Nephron progenitor cell (in vitro differentiated cells): ENCODE measurements around the gene MIOS.

Experiments
- DNase-seq: peaks from one replicate; pipeline ENCODE4 v3.0.0; 2021
- H3K27ac Mint-ChIP-seq: 2 replicates; pipeline ENCODE4 v1.8.0; 2021; ENCODE audit warnings: mild to moderate bottlenecking, moderate library complexity, mixed read lengths
- H3K27me3 Mint-ChIP-seq: 2 replicates; pipeline ENCODE4 v1.8.0; 2021; ENCODE audit warnings: mild to moderate bottlenecking, low read depth, mixed read lengths; ENCODE audit not compliant: poor library complexity
- H3K36me3 Mint-ChIP-seq: 2 replicates; pipeline ENCODE4 v1.8.0; 2021; ENCODE audit warnings: low read depth, mixed read lengths
- H3K4me1 Mint-ChIP-seq: 2 replicates; pipeline ENCODE4 v1.8.0; 2021; ENCODE audit warnings: mixed read lengths
- H3K4me3 Mint-ChIP-seq: 2 replicates; pipeline ENCODE4 v1.8.0; 2021; ENCODE audit warnings: mild to moderate bottlenecking, moderate library complexity, mixed read lengths
- H3K9me3 Mint-ChIP-seq: 2 replicates; pipeline ENCODE4 v1.8.0; 2021; ENCODE audit warnings: mild to moderate bottlenecking, moderate library complexity, mixed read lengths
- CTCF ChIP-seq: fragments of 200-600 bp; sonication (generic); IDR thresholded peaks from 2 replicates; pipeline ENCODE4 v1.5.0; 2021; ENCODE audit warnings: antibody characterized with exemption

MIOS gene

GRCh38 chr7:7568553-7568952, 1.9 kb downstream of the MIOS start:
- peak overlapping the region; percentile 90 for H3K4me3 Mint-ChIP-seq
- H3K9me3 Mint-ChIP-seq = peaks cover 31% of the 10 kb centered on the region
- no peak for DNase-seq
- peaks cover 49% of the 10 kb centered on the region for H3K36me3 Mint-ChIP-seq
- peaks cover 9% of the 10 kb centered on the region for H3K27me3 Mint-ChIP-seq
- TF ChIP-seq CTCF = no peak
- H3K4me1 Mint-ChIP-seq = peaks cover 25% of the 10 kb centered on the region
- no peak overlapping the region for H3K27ac Mint-ChIP-seq

- peaks cover 33% of the 10 kb centered on the region for H3K9me3 Mint-ChIP-seq
- TF ChIP-seq CTCF = no peak
- H3K36me3 Mint-ChIP-seq = peaks cover 55% of the 10 kb centered on the region
- DNase-seq = no peak
- H3K27ac Mint-ChIP-seq = no peak overlapping the region
- H3K4me1 Mint-ChIP-seq = peaks cover 25% of the 10 kb centered on the region
- peak overlapping the region; percentile 90 for H3K4me3 Mint-ChIP-seq
- peaks cover 9% of the 10 kb centered on the region for H3K27me3 Mint-ChIP-seq
These were observed 2.4 kb downstream of the MIOS start for GRCh38 chr7:7569081-7569527.

GRCh38 chr7:7569615-7570014, 2.9 kb downstream of the MIOS start:
- H3K9me3 Mint-ChIP-seq = peaks cover 35% of the 10 kb centered on the region
- no peak overlapping the region for H3K27ac Mint-ChIP-seq
- H3K36me3 Mint-ChIP-seq = peaks cover 59% of the 10 kb centered on the region

DNA sequence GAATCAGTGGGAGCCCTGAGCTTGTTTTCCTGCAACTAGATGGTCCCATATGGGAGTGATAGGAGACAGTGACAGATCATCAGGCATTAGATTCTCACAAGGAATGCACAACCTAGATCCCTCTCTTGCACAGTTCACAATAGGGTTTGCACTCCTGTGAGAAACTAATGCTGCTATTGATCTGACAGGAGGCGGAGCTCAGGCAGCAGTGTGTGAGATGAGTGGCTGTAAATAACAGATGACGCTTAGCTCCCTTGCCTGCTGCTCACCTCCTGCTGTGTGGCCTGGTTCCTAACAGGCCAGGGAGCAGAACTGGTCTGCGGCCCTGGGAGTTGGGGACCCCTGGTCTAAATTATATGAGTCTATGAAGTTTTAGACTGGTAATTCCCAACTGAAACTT, 3.9 kb downstream of the MIOS start:
- no peak for TF ChIP-seq CTCF
- H3K27ac Mint-ChIP-seq = no peak overlapping the region
- DNase-seq = no peak
- H3K4me3 Mint-ChIP-seq = no peak overlapping the region
- peaks cover 9% of the 10 kb centered on the region for H3K27me3 Mint-ChIP-seq
- H3K9me3 Mint-ChIP-seq = peaks cover 35% of the 10 kb centered on the region
- peaks cover 66% of the 10 kb centered on the region for H3K36me3 Mint-ChIP-seq
- H3K4me1 Mint-ChIP-seq = peaks cover 25% of the 10 kb centered on the region

More at GRCh38 chr7:7569615-7570014, 2.9 kb downstream of the MIOS start:
- H3K4me1 Mint-ChIP-seq = peaks cover 25% of the 10 kb centered on the region
- peaks cover 9% of the 10 kb centered on the region for H3K27me3 Mint-ChIP-seq
- no peak for DNase-seq
- no peak overlapping the region for H3K4me3 Mint-ChIP-seq
- no peak for TF ChIP-seq CTCF

GRCh38 chr7:7573701-7574100, 7.0 kb downstream of the MIOS start:
- no peak for DNase-seq
- Mint-ChIP-seq H3K9me3 (peaks cover 34% of the 10 kb centered on the region), H3K4me3 (no peak overlapping the region), H3K27ac (no peak overlapping the region), H3K36me3 (peaks cover 66% of the 10 kb centered on the region), H3K27me3 (peaks cover 9% of the 10 kb centered on the region), H3K4me1 (peaks cover 11% of the 10 kb centered on the region)
- TF ChIP-seq CTCF = no peak

DNA sequence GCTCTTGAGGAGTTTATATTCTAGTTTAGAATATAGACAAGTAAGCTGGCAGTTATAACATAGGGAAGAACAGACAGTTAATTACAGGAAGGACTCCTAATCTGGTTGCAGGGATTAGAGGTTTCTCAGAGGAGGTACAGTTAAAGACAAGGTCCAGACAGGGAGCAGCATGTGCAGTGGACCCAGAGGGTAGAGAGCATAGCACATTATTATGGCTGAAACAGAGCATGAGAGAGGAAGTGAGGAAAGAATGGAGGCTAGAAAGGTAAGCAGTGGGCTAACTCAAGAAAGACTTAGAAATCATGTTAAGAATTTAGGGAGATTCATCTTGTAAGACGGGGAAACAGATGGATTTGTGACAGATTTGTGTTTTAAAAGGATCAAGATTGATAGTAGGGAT, 9.7 kb downstream of the MIOS start:
- DNase-seq = no peak
- H3K36me3 Mint-ChIP-seq = peaks cover 53% of the 10 kb centered on the region
- no peak overlapping the region for H3K4me3 Mint-ChIP-seq

More for the DNA sequence above, 9.7 kb downstream of the MIOS start:
- H3K4me1 Mint-ChIP-seq = no peaks in the 10 kb centered on the region
- peaks cover 11% of the 10 kb centered on the region for H3K9me3 Mint-ChIP-seq
- no peaks in the 10 kb centered on the region for H3K27me3 Mint-ChIP-seq
- TF ChIP-seq CTCF = no peak
- no peak overlapping the region for H3K27ac Mint-ChIP-seq
